Liver (tissue), 9 donors: ENCODE data around the gene CCBE1. TPM values are rescaled to one million over a fixed set of nuclear protein-coding genes. Genes with fewer than 3 reads are reported as not detected.

Experiments
- DNase-seq: peaks from one replicate; pipeline ENCODE4 v3.0.0-alpha.2; 2017; ENCODE audit warnings: low spot score
- H3K27ac ChIP-seq, 2 donors: one replicate each; pipeline ENCODE4 v1.7.0; 2013; ENCODE audit warnings: inconsistent platforms in 2 of 2, low read length in 2 of 2, control low read depth in 1 of 2, low read depth in 1 of 2, mild to moderate bottlenecking in 1 of 2
- H3K27me3 ChIP-seq, 4 donors: one replicate each; pipeline versions ENCODE4 v1.6.1 to v1.7.0; 2013; ENCODE audit warnings: low read length in 3 of 4, inconsistent platforms in 1 of 4, mild to moderate bottlenecking in 1 of 4, moderate library complexity in 1 of 4; ENCODE audit not compliant: control insufficient read depth in 4 of 4, insufficient read depth in 4 of 4
- H3K36me3 ChIP-seq, 4 donors: one replicate each; pipeline versions ENCODE4 v1.6.1 to v1.7.0; 2013; ENCODE audit warnings: low read length in 3 of 4, mild to moderate bottlenecking in 3 of 4, low read depth in 1 of 4, moderate library complexity in 1 of 4; ENCODE audit not compliant: control insufficient read depth in 4 of 4, insufficient read depth in 3 of 4
- H3K4me1 ChIP-seq, 4 donors: one replicate each; pipeline versions ENCODE4 v1.6.1 to v1.7.0; 2013; ENCODE audit warnings: low read length in 3 of 4, mild to moderate bottlenecking in 3 of 4, moderate library complexity in 1 of 4; ENCODE audit not compliant: control insufficient read depth in 4 of 4, insufficient read depth in 4 of 4
- H3K4me3 ChIP-seq, 3 donors: one replicate each; pipeline versions ENCODE4 v1.6.1 to v1.7.0; 2013; ENCODE audit warnings: low read length in 3 of 3, control low read depth in 1 of 3, low read depth in 1 of 3, mild to moderate bottlenecking in 1 of 3
- H3K9ac ChIP-seq, 2 donors: one replicate each; pipeline ENCODE4 v1.7.0; 2013; ENCODE audit warnings: low read length in 2 of 2, mild to moderate bottlenecking in 2 of 2, moderate library complexity in 2 of 2, control low read depth in 1 of 2, low read depth in 1 of 2
- H3K9me3 ChIP-seq, 4 donors: one replicate each; pipeline versions ENCODE4 v1.6.1 to v1.7.0; 2013; ENCODE audit warnings: low read length in 3 of 4; ENCODE audit not compliant: control insufficient read depth in 4 of 4
- EGR1 ChIP-seq, 2 donors: IDR thresholded peaks; 2 replicates each; pipeline ENCODE4 v1.6.1; 2016 to 2018; ENCODE audit warnings: antibody characterized with exemption in 2 of 2, low read depth in 2 of 2
- FOXA1 ChIP-seq: IDR thresholded peaks from 2 replicates; pipeline ENCODE4 v1.6.1; 2016; ENCODE audit warnings: antibody characterized with exemption
- FOXA2 ChIP-seq: IDR thresholded peaks from 2 replicates; pipeline ENCODE4 v1.6.1; 2016; ENCODE audit warnings: antibody characterized with exemption
- GABPA ChIP-seq, 2 donors: IDR thresholded peaks in 1 of 2; conservative IDR thresholded peaks in 1 of 2; 2 replicates each; pipeline ENCODE4 v1.6.1; 2016; ENCODE audit warnings: antibody characterized with exemption in 2 of 2, mild to moderate bottlenecking in 1 of 2, moderate library complexity in 1 of 2
- HNF4A ChIP-seq, 2 donors: conservative IDR thresholded peaks; 2 replicates each; pipeline ENCODE4 v1.6.1; 2016; ENCODE audit warnings: antibody characterized with exemption in 2 of 2, mild to moderate bottlenecking in 2 of 2
- HNF4G ChIP-seq: IDR thresholded peaks from 2 replicates; pipeline ENCODE4 v1.6.1; 2016; ENCODE audit warnings: antibody characterized with exemption
- JUND ChIP-seq, 2 donors: IDR thresholded peaks; 2 replicates each; pipeline ENCODE4 v1.6.1; 2016; ENCODE audit warnings: antibody characterized with exemption in 2 of 2
- NR2F2 ChIP-seq: IDR thresholded peaks from 2 replicates; pipeline ENCODE4 v1.6.1; 2016; ENCODE audit warnings: antibody characterized with exemption
- RAD21 ChIP-seq, 2 donors: IDR thresholded peaks; 2 replicates each; pipeline ENCODE4 v1.6.1; 2016; ENCODE audit warnings: antibody characterized with exemption in 2 of 2, mild to moderate bottlenecking in 2 of 2
- REST ChIP-seq: IDR thresholded peaks from 2 replicates; pipeline ENCODE4 v1.6.1; 2016; ENCODE audit warnings: antibody characterized with exemption, mild to moderate bottlenecking
- RXRA ChIP-seq, 2 donors: IDR thresholded peaks; 2 replicates each; pipeline ENCODE4 v1.6.1; 2017 to 2018; ENCODE audit warnings: antibody characterized with exemption in 2 of 2, mild to moderate bottlenecking in 1 of 2
- SP1 ChIP-seq: IDR thresholded peaks from 2 replicates; pipeline ENCODE4 v1.6.1; 2018; ENCODE audit warnings: antibody characterized with exemption, mild to moderate bottlenecking
- TAF1 ChIP-seq: conservative IDR thresholded peaks from 2 replicates; pipeline ENCODE4 v1.6.1; 2016; ENCODE audit warnings: antibody characterized with exemption, mild to moderate bottlenecking
- YY1 ChIP-seq: IDR thresholded peaks from 2 replicates; pipeline ENCODE4 v1.6.1; 2016; ENCODE audit warnings: antibody characterized with exemption, mild to moderate bottlenecking
- ZBTB33 ChIP-seq: IDR thresholded peaks from 2 replicates; pipeline ENCODE4 v1.6.1; 2016; ENCODE audit warnings: antibody characterized with exemption
- WGBS: extraction: QIAGEN DNeasy Blood & Tissue Kit; methylation state at CpG from one replicate; pipeline ENCODE4 v1.1.7; 2013; 5-methylcytosine and 5-hydroxymethylcytosine counted together
- polyA plus RNA-seq, 2 donors: library from polyadenylated mRNA; stranded (reverse) in 1 of 2; unstranded in 1 of 2; fragments of 200-250 nt in 1 of 2; fragments of >200 nt in 1 of 2; fragmentation: Nextera tagmentation in 1 of 2; extraction: Ambion mirVana in 1 of 2; gene quantifications; one replicate each; pipeline versions ENCODE4 v1.2.1 to v1.2.3, GENCODE V29; 2013 to 2015
- total RNA-seq, 2 donors: library from RNA; depleted of rRNA; stranded (reverse); fragments of >200 nt; gene quantifications; one replicate each; pipeline ENCODE4 v1.2.3, GENCODE V29; 2014
- TF ChIP-seq, protein P1 (sequence below): IDR thresholded peaks from 2 replicates; pipeline ENCODE4 v1.6.1; 2016; ENCODE audit warnings: antibody characterized with exemption
- TF ChIP-seq, protein P2 (sequence below): IDR thresholded peaks from 2 replicates; pipeline ENCODE4 v1.6.1; 2016; ENCODE audit warnings: antibody characterized with exemption
- donor health status: healthy.
- donor health status: healthy.
- donor health status: healthy.
- donor health status: healthy.
- donor health status: healthy.

The CCBE1 gene
- total and polyA plus RNA-seq, 4 donors: 1.8 to 2.6 (median 2.2) TPM

DNA sequence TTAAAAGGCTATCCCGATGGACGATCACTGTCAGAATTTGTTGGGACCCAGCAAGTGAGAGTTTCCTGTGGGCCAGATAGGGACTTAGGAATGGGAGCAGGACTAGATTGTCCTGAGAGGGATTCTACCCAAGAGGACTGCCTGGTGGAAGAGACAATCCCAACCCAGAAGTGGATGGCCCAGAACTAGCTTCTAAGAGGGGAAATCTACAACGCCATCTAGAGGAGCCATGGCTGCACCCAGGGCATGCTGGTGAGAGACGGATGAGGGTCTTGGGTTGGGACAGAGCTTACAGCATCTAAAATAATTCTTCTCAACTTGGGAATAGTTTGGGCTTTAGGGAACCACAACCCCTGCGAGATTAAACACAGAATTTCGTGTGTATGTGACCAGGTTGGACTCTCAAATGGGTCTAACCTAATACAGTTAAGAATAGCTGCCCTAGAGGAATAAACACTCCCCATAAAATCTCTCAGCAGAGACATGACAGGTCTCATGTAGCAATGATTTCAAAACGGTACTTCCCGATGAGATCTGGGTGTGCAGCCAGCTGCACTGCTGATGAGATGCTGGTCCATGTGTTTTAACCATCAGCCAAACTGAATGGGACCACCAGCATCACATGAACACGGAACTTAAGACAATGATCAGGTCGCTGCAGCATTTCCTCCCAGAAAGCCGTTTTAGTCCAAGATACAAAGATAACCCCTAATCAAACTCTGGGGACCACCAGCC, 50.8 kb downstream of the CCBE1 start:
- H3K9me3 ChIP-seq: peaks cover 0 to 2% (median 0%) of the 10 kb centered on the region in 4 donors
- no peak for TF ChIP-seq RAD21 (IDR thresholded peaks at IDR 0.05)
- no peak for TF ChIP-seq YY1
- TF ChIP-seq JUND (IDR thresholded peaks at IDR 0.05): no peak
- no peak for TF ChIP-seq GABPA (IDR thresholded peaks at IDR 0.05 in 1 of 2, conservative IDR thresholded peaks at IDR 0.05 in 1 of 2)
- no peak for TF ChIP-seq FOXA1
- no peak for TF ChIP-seq FOXA2
- no peak for TF ChIP-seq REST
- no peak for TF ChIP-seq HNF4A (conservative IDR thresholded peaks at IDR 0.05)
- TF ChIP-seq RXRA (IDR thresholded peaks at IDR 0.05): no peak
- no peak for TF ChIP-seq TAF1
- TF ChIP-seq ZBTB33: no peak
- no peak for TF ChIP-seq HNF4G
- TF ChIP-seq, protein P1, sequence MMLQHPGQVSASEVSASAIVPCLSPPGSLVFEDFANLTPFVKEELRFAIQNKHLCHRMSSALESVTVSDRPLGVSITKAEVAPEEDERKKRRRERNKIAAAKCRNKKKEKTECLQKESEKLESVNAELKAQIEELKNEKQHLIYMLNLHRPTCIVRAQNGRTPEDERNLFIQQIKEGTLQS: no peak
- no peak for TF ChIP-seq SP1
- H3K27me3 ChIP-seq: no peaks in the 10 kb centered on the region
- no peak overlapping the region for H3K27ac ChIP-seq
- no peaks in the 10 kb centered on the region for H3K36me3 ChIP-seq
- H3K9ac ChIP-seq: no peak overlapping the region
- 69% methylated on average over 11 of the region's 11 CpGs for WGBS
- no peak overlapping the region for H3K4me3 ChIP-seq
- no peaks in the 10 kb centered on the region for H3K4me1 ChIP-seq
- DNase-seq: no peak

- no peaks in the 10 kb centered on the region for H3K27me3 ChIP-seq
- no peaks in the 10 kb centered on the region for H3K4me1 ChIP-seq
- no peak for DNase-seq
- WGBS: 93% methylated on average over 6 of the region's 6 CpGs
- H3K4me3 ChIP-seq: no peak overlapping the region
- no peak overlapping the region for H3K27ac ChIP-seq
- H3K9me3 ChIP-seq: peaks cover 0 to 2% (median 0%) of the 10 kb centered on the region in 4 donors
- no peaks in the 10 kb centered on the region for H3K36me3 ChIP-seq
- no peak overlapping the region for H3K9ac ChIP-seq
- no peak for TF ChIP-seq NR2F2
- TF ChIP-seq GABPA (IDR thresholded peaks at IDR 0.05 in 1 of 2, conservative IDR thresholded peaks at IDR 0.05 in 1 of 2): no peak
- TF ChIP-seq FOXA1: no peak
- TF ChIP-seq RXRA (IDR thresholded peaks at IDR 0.05): no peak
- no peak for TF ChIP-seq SP1
- TF ChIP-seq YY1: no peak
- TF ChIP-seq RAD21 (IDR thresholded peaks at IDR 0.05): no peak
- TF ChIP-seq HNF4A (conservative IDR thresholded peaks at IDR 0.05): no peak
- no peak for TF ChIP-seq HNF4G
- TF ChIP-seq, protein P2, sequence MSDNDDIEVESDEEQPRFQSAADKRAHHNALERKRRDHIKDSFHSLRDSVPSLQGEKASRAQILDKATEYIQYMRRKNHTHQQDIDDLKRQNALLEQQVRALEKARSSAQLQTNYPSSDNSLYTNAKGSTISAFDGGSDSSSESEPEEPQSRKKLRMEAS: no peak
- no peak for TF ChIP-seq ZBTB33
- TF ChIP-seq, protein P1: no peak
- no peak for TF ChIP-seq EGR1 (IDR thresholded peaks at IDR 0.05; ENCODE audit: low read depth in 2 of 2)
- TF ChIP-seq REST: no peak
- TF ChIP-seq TAF1: no peak
Measured at GRCh38 chr18:59643740-59644139, 53.5 kb downstream of the CCBE1 start.
